Astrocyte of the spinal cord (primary cell): ENCODE data around the gene DTHD1.

Experiments used
- DNase-seq: peaks from one replicate; pipeline ENCODE4 v3.0.0; 2011; ENCODE audit warnings: low read depth, low spot score
- H3K4me3 ChIP-seq: 2 replicates; pipeline ENCODE4 v1.5.1; 2011; ENCODE audit warnings: low read depth, mild to moderate bottlenecking, low read length, moderate library complexity
- CTCF ChIP-seq: IDR thresholded peaks from 2 replicates; pipeline ENCODE4 v1.5.1; 2012; ENCODE audit warnings: low read depth, mild to moderate bottlenecking, low read length, inconsistent platforms
- in situ Hi-C: cut with HindIII; loops from 2 replicates; pipeline ENCODE4 v1.10.0; 2017; ENCODE audit warnings: low sequenced_read_pairs

The DTHD1 gene

GRCh38 chr4:36349938-36350549 is 68.6 kb downstream of the DTHD1 start:
- no peak overlapping the region for H3K4me3 ChIP-seq
- in situ Hi-C loops, result no loop called here
- peak; percentile 1 for DNase-seq
- no peak for TF ChIP-seq CTCF

GRCh38 chr4:36351082-36351666 is 69.8 kb downstream of the DTHD1 start:
- in situ Hi-C loops, result no loop called here
- no peak overlapping the region for H3K4me3 ChIP-seq
- peak; percentile 77 for TF ChIP-seq CTCF
- peak; percentile 55 for DNase-seq

- no peak overlapping the region for H3K4me3 ChIP-seq
- no peak for TF ChIP-seq CTCF
- in situ Hi-C loops, result no loop called here
- peak; percentile 3 for DNase-seq
These were observed 72.6 kb downstream of the DTHD1 start for GRCh38 chr4:36353998-36354397.

GRCh38 chr4:36358173-36358572 is 76.8 kb downstream of the DTHD1 start:
- no peak overlapping the region for H3K4me3 ChIP-seq
- DNase-seq, result no peak
- in situ Hi-C loops, result no loop called here
- no peak for TF ChIP-seq CTCF

GRCh38 chr4:36360755-36361154 is 79.3 kb downstream of the DTHD1 start:
- H3K4me3 ChIP-seq, result no peak overlapping the region
- TF ChIP-seq CTCF, result no peak
- DNase-seq, result no peak
- in situ Hi-C loops, result no loop called here

- H3K4me3 ChIP-seq, result no peak overlapping the region
- peak; percentile 27 for DNase-seq
- TF ChIP-seq CTCF, result no peak
- in situ Hi-C loops, result no loop called here
These were observed 81.6 kb downstream of the DTHD1 start for GRCh38 chr4:36363024-36363423.
